Renal cortex interstitium (tissue), 11 donors: ENCODE results near the gene OGDH. TPM values are rescaled to one million over a fixed set of nuclear protein-coding genes. Genes with fewer than 3 reads are reported as not detected.

ENCODE experiments used
- DNase-seq, 11 donors: peaks; one replicate each; pipeline ENCODE4 v3.0.0-alpha.2; 2013; ENCODE audit warnings: low read depth in 9 of 11, low spot score in 4 of 11; ENCODE audit errors: extremely low read depth in 1 of 11
- polyA plus RNA-seq, 3 donors: library from polyadenylated mRNA; unstranded; fragments of 120-200 nt; gene quantifications; one replicate each; pipeline ENCODE4 v1.2.1, GENCODE V29; 2013; ENCODE audit not compliant: insufficient read length in 3 of 3

Gene OGDH
- polyA plus RNA-seq, 3 donors: 81.6 to 93.6 (median 84.2) TPM

DNA sequence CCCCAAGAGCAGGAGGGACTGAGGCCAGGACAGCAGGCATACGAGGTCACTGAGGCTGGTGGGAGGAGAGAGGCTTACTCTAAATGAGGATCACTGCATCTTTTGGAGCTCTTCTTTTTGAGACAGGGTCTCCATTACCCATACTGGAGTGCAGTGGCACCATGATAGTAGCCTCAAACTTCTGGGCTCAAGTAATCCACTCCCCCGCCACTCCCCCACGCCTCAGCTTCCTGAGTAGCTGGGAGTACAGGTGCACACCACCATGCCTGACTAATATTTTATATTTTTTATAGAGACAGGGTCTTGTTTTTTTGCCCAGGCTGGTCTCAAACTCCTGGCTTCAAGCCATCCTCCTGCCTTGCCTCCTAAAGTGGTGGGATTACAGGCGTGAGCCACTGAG, 25.8 kb downstream of the OGDH start:
- no peak for DNase-seq

DNA sequence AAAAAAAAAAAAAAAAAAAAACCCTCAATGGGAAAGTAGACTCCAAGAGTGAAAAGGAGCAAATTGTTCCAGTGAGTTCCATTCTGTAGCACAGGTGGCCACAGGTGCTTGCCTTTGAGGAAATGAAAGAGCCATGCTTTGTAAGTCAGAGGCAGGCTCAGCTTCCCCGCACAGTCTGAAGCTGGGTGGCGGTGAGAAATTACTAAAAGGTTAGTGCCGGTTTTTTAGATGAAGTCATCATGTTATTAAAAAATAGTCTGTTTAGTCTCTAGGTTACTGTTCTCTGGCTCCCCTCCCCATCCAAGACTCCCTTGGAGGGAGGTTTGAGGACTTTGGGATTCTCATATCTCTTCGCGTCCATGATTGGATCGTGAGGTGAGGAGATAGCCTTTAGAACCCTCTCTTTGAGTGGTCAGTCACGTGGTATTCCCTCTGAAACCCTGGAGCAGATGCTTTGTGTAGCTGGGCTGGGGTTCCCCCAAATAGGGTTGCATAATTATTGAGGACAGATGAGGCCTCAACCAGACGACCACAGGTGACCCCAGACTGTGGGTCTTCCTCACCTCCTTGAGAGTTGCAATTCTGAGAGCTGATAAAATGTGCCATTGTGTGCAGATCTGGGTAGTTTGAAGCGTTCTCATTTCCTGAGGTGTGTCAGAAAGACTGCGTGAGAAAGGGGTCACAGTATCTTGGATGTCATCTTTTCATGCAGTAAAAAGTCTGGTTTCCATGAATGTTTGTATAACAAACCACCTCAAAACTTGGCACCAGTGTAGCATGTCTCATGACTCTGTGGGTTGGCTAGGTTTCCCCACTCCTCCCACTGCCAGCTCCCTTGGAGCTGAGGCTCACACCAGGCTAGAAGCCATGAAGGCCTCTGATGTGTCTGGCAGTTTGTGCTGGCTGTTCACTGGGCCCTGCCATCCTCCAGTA, 27.1 kb downstream of the OGDH start:
- no peak for DNase-seq

DNA sequence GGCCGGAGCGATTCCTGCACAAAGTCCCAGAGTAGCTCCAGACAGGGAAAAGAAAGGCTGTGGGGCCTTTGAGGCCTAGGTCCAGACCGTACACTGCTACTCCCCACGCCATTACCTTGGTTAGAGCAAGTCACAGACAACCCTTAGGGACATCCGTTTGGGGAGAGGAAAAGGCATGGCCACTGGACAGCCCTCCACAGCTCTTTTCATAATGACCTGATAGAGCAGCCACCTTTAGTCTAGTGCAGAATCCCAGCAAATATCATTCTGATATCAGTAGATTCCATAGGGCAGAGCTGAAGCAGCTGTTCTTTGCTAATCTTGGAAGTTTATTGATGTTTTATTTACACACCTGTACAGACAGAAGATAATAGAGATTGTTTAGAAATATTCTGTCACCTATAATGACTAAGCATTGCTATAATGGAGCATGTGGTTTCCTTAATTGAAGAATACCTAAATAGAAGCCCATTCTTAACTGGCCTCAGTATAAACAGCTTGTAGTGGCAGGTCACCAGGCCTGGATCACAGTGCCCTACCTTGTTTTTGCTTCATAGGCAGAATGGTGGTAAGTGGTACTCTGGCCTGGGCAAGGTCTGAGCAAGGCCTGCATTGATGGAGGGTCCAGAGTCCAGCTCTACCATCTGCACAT, 27.9 kb downstream of the OGDH start:
- peak in 1 of 11 donors; percentile 28 for DNase-seq

DNA sequence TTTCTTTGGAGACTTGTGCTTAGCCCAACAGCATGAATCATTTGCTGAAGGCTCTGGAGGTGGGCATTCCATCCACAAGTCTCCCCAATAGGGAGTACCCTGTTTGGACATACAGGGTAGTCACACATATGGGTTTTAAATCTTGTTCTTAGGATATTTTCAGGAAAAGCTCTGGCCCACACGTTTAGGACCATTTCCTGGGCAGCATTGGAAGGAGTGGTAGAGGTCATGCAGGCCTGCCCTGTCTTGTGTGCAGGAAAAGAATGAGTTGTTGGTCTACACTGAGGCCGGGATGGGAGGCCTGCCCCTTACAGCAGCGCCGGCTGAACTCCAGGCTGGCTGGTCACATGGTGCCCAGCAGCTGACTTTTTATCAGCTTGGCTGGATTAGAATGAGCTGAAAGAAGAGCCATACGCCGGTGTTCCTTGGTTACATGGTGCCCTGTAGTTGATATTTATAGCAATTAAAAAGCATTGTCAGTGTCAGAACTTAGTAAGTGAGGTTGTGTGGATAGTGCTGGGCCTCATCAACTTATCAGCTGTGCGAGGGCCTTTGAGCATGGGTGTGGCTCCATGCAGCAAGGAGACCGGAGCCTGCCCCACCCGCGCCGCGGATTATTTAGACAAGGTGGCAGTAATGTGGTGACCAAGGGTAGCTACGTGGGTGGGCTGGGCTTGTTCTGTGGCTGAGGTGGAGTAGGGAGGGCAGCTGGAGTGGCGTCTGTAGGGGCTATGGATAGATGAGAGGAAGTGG, 28.6 kb downstream of the OGDH start:
- DNase-seq: no peak

DNA sequence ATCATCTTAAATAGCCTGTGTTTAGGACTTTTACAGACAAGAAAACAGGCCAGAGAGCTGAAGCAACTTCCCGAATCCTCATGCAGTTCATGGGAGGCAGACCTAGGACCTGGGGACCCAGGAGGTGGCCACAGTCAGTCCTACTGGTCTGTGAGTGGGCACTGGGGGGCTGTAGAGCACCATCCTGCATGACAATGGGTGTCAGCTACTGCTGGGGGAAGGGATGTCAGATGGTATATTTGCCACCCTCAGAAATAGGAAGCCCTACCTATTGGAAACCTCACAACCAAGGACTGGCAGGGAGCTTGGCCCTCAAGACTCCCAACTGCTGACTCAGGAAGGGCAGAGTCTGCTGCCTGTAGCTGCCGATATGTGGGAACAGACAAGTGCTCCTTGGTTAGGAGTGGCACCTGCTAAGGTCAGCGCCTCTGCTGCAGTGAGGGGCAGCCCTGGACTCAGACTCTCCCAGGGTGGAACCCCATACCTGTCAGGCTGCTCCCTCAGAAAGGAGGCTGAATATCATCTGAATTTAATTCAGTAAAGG, 29.7 kb downstream of the OGDH start:
- no peak for DNase-seq

DNA sequence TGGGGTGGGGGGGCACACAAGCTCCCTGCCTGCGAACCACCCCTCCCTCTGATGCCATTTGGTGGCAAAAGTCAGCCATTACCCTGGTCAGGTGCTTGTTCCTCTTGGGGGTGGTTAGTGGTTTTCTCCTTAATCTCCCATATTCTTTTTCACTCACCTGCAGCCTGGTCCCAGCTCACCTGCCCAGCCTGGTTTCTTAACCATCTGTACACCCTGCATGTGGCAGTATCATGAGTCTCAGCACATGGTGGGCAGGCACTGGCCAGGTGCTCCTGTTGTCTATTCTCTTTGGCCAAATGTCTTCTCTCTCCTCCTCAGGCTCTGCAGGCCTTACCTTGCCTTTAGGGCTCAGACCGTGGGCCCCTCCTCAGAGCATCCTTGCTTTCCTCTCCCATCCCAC, 30.5 kb downstream of the OGDH start:
- DNase-seq: no peak

DNA sequence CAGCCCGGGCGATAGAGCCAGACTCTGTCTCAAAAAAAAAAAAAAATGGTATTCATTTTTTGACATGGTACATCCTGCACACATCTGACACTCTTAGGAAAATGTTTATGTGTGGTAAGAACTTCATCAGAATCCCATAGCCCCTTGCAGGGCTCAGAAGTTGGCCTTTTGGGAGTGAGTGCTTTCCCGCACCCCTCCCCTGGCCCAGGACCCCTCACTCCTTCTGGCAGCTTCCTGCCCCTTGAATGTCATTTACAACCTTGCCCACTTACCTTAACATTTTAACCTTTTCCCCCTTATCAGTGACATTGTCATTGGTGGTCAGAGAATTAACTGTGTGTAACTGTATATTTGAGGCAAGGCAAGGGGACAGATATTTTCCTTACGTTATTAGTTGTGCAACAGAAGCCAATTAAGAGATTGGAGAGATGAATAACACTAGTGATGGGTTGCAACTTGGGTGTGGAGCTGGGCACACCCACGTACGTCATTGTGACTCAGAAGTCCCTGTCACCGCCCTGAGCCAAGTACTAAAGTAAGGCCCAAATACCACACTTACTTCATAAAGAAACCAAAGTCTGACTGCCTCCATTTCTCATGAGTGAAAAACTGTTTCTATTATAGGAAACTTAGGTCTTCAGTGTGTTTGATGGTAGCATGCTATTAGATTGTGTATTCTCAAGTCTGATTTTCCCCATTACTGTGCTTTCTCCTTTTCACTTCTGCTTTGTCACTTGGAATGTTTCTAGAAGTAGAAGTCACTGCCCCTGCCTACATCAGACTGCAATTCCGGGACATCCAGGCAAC, 31.6 kb downstream of the OGDH start:
- no peak for DNase-seq

DNA sequence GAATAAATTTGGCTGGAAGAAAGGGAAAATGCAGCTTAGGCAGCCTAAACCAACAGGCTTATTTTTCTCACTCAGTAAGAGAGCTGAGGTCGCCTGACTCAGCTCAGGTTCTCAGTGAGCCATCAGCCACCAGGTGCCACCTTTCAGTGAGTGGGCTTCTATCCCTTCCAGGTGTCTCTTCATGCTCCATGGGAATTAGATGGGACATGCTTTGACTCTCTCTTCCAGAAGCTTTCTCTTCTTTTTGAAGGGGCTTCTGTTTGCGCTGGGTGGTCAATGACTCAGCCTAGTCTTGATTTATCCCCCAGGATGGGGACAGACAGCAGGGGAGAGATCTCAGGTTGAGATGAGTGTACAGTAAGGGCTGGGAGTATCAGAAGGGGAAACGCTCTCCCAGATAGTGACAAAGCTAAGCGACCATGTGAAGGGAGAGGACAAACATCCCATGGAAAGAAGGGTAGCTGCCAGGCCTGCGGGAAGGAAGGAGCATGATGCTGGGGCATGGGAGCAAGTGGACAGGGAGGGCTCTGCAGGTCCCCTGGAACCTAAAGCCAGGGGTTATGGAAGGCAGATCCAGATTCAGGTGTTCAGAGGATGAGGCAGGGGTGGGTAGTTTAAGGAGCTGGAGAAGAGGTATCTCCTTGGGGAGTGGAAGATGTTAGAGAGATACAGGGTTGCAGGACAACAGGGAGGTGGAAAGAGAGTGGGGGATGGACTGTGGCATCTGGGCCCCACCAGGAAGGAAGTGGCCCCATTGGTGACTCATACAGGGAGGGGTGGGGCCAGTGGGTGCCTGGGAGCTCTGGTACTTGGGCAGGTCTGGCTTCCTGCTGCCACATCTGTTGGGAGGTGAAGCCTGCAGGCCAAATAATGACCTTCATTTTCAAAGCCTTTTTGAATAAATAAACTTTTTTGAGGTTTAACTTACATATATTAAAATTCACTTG, 32.5 kb downstream of the OGDH start:
- no peak for DNase-seq

DNA sequence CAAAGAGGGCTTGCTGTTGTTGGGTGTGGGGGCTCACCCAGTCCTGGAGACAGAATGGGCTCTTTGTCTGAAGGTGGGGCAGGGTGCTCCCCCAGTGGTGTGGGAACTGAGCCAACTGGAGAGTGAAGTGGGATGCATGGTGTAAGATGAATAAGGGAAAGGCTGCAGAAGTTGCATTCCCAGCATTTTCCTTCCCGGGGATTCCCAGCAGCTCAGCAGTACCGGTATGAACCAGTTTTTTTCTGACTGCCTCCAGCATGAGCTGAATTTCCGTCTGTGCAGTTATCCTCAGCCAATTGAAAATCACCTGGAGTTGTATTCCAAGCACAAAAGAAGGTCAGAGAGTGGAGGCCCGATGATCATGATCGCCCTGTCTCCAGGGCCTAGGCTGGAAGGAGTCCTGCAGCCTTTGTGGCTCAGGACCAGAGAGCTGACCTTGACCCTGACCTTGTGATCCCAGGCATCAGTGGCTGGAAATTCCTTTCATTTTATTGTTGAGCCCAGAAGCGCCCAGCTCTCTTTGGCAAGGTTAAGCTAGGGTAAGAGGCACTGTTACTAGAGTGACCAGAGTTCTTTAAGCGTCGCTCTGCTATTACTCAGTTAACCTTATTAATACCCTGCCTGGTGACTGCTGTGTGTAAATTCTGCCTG, 33.4 kb downstream of the OGDH start:
- peak; percentile 41 to 81 (median 57) for DNase-seq

DNA sequence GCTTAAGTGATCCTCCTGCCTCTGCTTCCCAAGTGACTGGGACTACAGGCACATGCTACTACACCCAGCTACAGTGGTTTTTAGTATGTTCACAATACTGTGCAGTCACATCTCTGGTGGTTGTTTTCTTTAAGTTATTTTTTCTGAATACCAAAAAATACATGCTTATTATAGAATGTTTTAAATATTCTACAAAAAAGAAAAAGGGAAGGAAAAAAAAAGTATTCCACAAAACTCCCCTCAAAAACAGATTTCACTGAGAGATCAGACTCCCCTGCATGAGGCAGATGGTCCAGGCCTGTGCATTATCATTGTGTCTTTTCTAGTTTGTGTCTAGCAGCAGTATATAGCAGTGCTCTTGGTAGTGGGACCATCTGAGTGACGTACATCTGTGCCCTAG, 36.8 kb downstream of the OGDH start:
- DNase-seq: no peak

DNA sequence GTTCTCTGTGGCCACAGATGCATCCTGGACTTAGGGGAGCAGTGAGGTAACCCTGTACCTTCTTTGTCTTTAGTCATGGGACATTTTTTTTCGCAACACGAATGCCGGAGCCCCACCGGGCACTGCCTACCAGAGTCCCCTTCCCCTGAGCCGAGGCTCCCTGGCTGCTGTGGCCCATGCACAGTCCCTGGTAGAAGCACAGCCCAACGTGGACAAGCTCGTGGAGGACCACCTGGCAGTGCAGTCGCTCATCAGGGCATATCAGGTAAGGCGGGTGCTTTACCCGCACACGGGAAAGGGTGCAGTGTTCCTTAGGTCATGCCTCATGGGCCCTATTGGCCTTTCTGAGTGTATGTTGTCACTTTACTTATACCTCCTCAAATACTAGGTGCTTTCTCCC, 38.8 kb downstream of the OGDH start:
- DNase-seq: no peak

DNA sequence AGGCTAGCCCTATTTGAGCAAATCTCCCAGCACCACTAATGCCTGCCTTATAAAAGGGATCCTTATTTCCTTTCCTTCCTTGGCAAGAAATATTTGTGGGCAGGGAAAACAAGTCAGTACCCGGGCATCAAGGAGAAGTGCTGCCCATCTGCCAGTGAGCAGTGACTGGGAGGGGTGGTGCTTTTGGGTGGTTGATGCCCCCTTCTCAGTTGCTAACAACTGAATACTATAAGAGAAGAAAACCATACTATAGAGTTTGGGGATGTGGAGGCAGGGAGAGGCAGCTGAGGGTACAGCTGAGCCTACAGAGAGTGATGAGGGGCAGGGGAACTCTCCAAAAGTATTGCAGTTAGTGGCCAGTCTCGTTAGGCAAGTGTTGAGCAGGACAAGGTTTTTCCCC, 39.3 kb downstream of the OGDH start:
- DNase-seq: no peak

DNA sequence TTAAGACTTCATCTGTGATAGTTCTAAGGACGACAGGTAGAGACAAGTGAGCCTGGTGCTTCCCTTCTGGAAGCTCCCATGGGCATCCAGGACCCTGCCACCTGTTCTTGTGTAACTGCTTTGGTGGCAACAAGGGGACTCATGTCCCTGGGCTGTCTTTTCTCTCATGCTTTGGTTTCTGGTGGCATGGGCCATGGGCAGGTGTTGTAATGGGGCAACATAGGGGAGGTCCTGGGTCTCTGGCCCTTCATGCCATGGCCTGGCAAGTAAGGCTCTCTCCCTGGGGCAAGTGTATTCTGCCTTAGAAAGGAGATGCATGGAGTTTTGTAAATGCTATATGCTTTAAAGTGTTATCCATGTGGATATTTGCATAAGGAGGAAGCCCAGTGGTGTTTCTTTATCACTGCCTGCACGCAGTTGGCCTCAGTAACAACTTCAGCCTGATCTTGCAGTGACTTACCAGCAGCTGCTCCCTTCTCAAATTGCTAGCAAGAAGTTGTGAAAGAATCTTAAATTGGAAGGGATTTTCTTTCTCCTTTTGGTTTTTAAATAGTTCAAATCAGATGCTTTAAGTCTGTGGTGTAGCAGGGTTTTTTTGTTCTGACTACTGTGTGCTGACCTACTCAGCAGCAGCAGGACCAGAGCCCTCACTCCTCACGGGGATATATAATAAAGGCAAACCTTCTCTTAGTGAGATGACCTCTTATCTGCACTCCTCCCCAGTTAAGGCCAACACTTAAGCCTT, 39.9 kb downstream of the OGDH start:
- no peak for DNase-seq

DNA sequence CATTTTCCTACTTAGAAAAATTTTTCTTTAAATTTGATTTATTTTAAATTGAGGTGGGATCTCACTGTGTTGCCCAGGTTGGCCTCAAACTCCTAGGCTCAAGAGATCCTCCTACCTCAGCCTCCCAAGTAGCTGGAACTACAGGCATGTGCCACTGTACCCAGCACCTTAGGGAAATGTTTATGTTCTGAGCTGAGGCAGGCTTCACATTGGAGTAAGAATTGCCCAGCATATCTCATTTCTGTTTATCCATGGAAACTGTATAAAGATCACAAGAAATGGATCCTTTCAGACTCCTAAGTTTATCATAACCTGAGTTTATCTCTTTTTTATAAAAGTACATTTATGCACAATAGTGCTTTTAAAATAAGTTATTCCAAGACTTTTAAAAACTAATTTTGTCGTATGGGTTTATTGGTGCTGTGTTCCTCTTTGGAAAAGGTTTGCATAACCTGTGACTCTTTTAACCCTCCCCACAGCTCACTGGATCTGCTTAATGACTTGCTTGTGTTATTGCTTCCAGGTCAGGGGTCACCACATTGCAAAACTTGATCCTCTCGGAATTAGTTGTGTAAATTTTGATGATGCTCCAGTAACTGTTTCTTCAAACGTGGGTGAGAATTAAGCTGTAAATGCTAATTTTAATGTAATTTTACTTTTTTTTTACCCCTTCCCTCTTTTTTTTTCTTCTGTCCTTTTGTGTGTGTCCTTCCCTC, 40.7 kb downstream of the OGDH start:
- no peak for DNase-seq

DNA sequence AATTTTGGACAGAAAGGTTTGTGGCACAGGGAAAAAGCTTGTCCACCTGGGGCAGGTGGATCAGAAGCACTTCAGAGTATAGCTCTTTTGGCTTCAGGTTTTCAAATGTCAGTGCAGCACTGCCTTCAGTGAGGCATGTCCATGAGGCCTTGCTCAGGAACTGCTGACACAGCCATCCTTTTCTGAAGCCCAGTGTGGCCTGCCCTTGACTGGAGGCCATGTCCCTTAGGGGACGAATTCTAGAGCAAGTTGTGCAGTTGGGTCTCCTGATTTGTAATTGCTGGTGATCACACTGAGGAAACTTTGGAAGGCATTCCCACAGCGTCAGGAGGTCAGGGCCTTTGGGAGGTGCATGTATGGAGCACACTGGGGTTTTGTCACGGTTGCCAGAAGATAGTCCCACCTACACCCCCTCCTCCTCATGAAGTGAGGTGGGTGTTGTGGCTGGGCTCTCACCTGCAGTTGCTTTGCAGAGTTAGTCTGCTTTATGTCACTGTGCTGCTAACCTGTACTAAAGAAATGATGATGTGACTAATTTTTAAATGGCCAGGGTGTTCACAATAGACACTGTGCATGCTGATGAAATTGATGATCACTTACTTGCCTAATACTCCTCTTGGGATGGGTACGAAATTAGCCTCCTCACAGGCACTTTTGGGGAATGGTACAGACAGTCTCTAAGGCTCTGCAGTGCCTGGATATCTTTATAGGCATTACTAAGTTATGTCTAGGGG, 41.7 kb downstream of the OGDH start:
- peak in 1 of 11 donors; percentile 27 for DNase-seq
